Ascending aorta (tissue), 2 donors: Measurements from ENCODE around the gene SORCS1. TPM values are rescaled to one million over a fixed set of nuclear protein-coding genes. Genes with fewer than 3 reads are reported as not detected.

Experiments used
- DNase-seq, 2 donors: peaks; one replicate each; pipeline ENCODE4 v3.0.0-alpha.2; 2019; ENCODE audit warnings: low spot score in 2 of 2
- H3K27ac ChIP-seq, 2 donors: fragments of 200-600 bp; sonication (generic); one replicate each; pipeline ENCODE4 v1.5.1; 2016 to 2017; ENCODE audit warnings: mild to moderate bottlenecking in 1 of 2
- H3K27me3 ChIP-seq: fragments of 200-600 bp; sonication (generic); one replicate; pipeline ENCODE4 v1.5.1; 2017
- H3K36me3 ChIP-seq, 2 donors: fragments of 200-600 bp; sonication (generic); one replicate each; pipeline ENCODE4 v1.5.1; 2016
- H3K4me1 ChIP-seq, 2 donors: fragments of 200-600 bp; sonication (generic); one replicate each; pipeline ENCODE4 v1.5.1; 2016 to 2017; ENCODE audit warnings: mild to moderate bottlenecking in 1 of 2
- H3K4me3 ChIP-seq, 2 donors: fragments of 200-600 bp; sonication (generic); one replicate each; pipeline ENCODE4 v1.5.1; 2016 to 2017; ENCODE audit warnings: mild to moderate bottlenecking in 1 of 2
- H3K9me3 ChIP-seq, 2 donors: fragments of 200-600 bp; sonication (generic); one replicate each; pipeline ENCODE4 v1.5.1; 2016
- CTCF ChIP-seq, 3 experiments: fragments of 200-600 bp in 2 of 3; fragments of 450-650 bp in 1 of 3; sonication (generic) in 2 of 3; IDR thresholded peaks; one replicate each; pipeline ENCODE4 v1.5.1; 2016 to 2019; ENCODE audit warnings: antibody characterized with exemption in 3 of 3, mild to moderate bottlenecking in 1 of 3, moderate library complexity in 1 of 3
- intact Hi-C: fragments of 100-400 bp; cut with DNase I; formaldehyde crosslinking; loops from one replicate; pipeline ENCODE4 v1.15.1; 2023
- total RNA-seq: library from RNA; depleted of rRNA; stranded (reverse); fragments of >200 nt; gene quantifications from one replicate; pipeline ENCODE4 v1.1.0, GENCODE V29; 2016

Gene SORCS1
- total RNA-seq, 1 donor from 2014 or later: not detected

- Histone ChIP-seq H3K36me3 (no peaks in the 10 kb centered on the region), H3K27ac (no peak overlapping the region), H3K27me3 (no peaks in the 10 kb centered on the region), H3K9me3 (no peaks in the 10 kb centered on the region), H3K4me1 (no peaks in the 10 kb centered on the region), H3K4me3 (no peak overlapping the region)
- no peak for DNase-seq
- intact Hi-C loops: no loop called here
- TF ChIP-seq CTCF (IDR thresholded peaks at IDR 0.05): no peak
These were observed 451.5 kb downstream of the SORCS1 start for GRCh38 chr10:106712988-106713387.

- no peak for DNase-seq
- Histone ChIP-seq H3K27ac (no peak overlapping the region), H3K36me3 (no peaks in the 10 kb centered on the region), H3K4me3 (no peak overlapping the region), H3K4me1 (no peaks in the 10 kb centered on the region), H3K9me3 (no peaks in the 10 kb centered on the region), H3K27me3 (no peaks in the 10 kb centered on the region)
- no peak for TF ChIP-seq CTCF (IDR thresholded peaks at IDR 0.05)
- intact Hi-C loops: no loop called here
These were observed 453.1 kb downstream of the SORCS1 start for GRCh38 chr10:106711313-106711906.

GRCh38 chr10:106708506-106708905, 456.0 kb downstream of the SORCS1 start:
- intact Hi-C loops: no loop called here
- Histone ChIP-seq H3K27ac (no peak overlapping the region), H3K4me1 (no peaks in the 10 kb centered on the region)

GRCh38 chr10:106707657-106708056, 456.8 kb downstream of the SORCS1 start:
- Histone ChIP-seq H3K9me3 (no peaks in the 10 kb centered on the region), H3K27me3 (no peaks in the 10 kb centered on the region), H3K36me3 (no peaks in the 10 kb centered on the region), H3K4me1 (no peaks in the 10 kb centered on the region), H3K4me3 (no peak overlapping the region), H3K27ac (no peak overlapping the region)
- intact Hi-C loops: no loop called here
- no peak for TF ChIP-seq CTCF (IDR thresholded peaks at IDR 0.05)
- DNase-seq: no peak

More at GRCh38 chr10:106708506-106708905, 456.0 kb downstream of the SORCS1 start:
- H3K9me3 ChIP-seq: no peaks in the 10 kb centered on the region
- no peak for TF ChIP-seq CTCF (IDR thresholded peaks at IDR 0.05)
- no peaks in the 10 kb centered on the region for H3K27me3 ChIP-seq
- H3K4me3 ChIP-seq: no peak overlapping the region
- H3K36me3 ChIP-seq: no peaks in the 10 kb centered on the region
- no peak for DNase-seq

- Histone ChIP-seq H3K27ac (no peak overlapping the region), H3K4me3 (no peak overlapping the region), H3K4me1 (no peaks in the 10 kb centered on the region), H3K27me3 (no peaks in the 10 kb centered on the region), H3K9me3 (no peaks in the 10 kb centered on the region), H3K36me3 (no peaks in the 10 kb centered on the region)
- intact Hi-C loops: no loop called here
- no peak for TF ChIP-seq CTCF (IDR thresholded peaks at IDR 0.05)
- DNase-seq: no peak
These were observed 458.4 kb downstream of the SORCS1 start for GRCh38 chr10:106706127-106706526.

- peak in 1 of 2 donors; percentile 64 for DNase-seq
- no peaks in the 10 kb centered on the region for H3K27me3 ChIP-seq
- no peak overlapping the region for H3K27ac ChIP-seq
- H3K4me3 ChIP-seq: no peak overlapping the region
- intact Hi-C loops: no loop called here
- H3K9me3 ChIP-seq: no peaks in the 10 kb centered on the region
- H3K4me1 ChIP-seq: no peaks in the 10 kb centered on the region
- TF ChIP-seq CTCF (IDR thresholded peaks at IDR 0.05): peak; percentile 16 to 45 (median 28)
- no peaks in the 10 kb centered on the region for H3K36me3 ChIP-seq
These were observed 458.8 kb downstream of the SORCS1 start for GRCh38 chr10:106705681-106706100.
